Islet precursor cell (in vitro differentiated cells): Measurements from ENCODE around the gene GALK2.

Experiments
- DNase-seq: peaks from one replicate; pipeline ENCODE4 v3.0.0-alpha.2; 2018

Gene GALK2

DNA sequence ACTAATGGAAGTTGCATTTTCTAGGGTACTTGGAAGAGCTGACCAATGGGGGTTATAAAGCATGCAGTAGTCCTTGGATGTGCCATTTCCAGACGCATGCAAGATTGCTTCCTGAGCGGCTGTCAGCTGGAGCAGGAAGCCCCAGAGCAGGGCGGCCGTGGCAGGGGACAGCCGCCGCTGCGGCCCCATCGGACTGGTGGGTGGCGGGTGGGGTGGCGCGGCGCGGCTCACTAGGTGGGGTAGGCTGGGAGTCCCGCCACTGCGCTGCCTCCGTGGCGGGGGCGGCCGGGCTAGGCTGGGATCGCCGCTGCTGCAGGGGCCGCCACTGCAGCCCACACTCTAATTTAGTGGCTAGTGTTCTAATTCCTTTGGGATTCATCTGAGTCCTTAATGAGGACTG, 196.4 kb downstream of the GALK2 start:
- no peak for DNase-seq

DNA sequence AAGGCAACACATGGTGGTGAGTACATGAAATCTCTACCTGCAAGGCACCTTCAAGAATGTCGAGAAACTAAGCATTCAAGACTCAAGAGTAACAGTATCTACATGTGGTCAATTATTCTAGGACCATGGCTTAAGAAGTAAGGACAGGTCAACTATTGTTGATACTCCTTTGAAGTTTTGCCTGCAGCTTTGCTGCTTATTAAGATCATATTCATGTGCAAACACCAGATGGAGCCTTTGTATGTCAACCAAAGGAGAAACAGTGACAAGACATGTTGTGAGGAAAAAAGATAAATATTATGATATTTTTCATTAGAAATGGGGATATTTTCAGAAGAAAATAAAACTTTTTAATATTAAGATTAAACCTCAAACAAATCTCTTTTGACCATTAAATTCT, 200.7 kb downstream of the GALK2 start:
- DNase-seq = no peak

DNA sequence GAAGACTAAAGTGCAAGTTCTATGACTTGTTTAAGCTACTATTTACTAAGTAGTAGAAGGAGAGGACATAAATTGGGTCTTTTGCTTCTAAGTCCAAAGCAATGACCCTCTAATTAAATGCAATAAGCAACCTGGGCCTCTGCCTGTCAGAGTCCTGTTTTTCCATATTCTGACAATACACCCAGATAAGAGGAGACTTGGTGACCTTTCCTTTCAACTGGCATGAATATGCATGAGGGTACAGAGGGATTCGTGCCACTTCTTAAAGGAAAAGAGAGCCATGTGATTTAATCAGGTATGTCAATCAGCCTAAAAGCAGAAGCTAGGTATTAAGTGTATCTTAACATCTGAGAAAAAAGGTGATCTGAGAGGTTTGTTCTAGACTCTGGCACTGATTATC, 202.3 kb downstream of the GALK2 start:
- DNase-seq = no peak

DNA sequence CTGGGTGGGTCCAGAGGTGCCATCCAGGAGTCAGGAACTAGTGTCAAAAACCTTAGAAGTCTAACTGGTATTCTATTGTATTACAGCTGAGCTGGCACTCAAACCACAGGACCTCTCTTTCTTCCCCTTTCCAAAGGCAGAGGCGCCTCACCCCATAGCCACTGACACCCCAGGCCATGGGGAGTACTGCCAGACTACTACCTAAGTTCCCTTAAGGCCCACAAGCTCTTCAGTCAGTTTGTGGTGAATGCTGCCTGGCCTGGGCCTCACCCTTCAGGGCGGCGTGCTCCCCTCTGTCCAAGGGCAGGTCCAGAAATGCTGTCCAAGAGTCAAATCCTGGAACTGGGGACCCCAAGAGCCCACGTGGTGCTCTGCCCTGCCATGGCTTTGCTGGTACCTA, 209.9 kb downstream of the GALK2 start:
- DNase-seq = no peak

DNA sequence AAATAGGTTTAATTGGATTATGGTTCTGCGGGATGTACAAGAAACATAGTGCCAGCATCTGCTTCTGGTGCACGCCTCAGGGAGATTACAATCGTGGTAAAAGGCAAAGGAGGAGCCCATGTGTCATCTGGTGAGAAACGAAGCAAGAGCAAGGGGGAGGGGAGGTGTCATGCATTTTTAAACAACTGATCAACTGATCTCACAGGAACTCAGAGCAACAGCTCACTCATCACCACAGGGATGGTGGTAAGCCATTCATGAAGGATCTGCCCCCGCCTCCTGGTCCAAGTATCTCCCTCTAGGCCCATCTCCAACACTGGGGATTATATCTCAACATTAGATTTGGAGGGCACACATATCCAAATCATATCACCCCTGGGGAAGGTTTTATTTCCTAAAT, 210.9 kb downstream of the GALK2 start:
- peak; percentile 49 for DNase-seq
